Mesendoderm (in vitro differentiated cells): ENCODE measurements around the gene MMP23B.
"Not testable (repeated sequence)": the region's sequence is repeated elsewhere in the genome, so short reads cannot be mapped to it uniquely, and the experiment has no call there.

Experiments used
- DNase-seq: peaks from one replicate; pipeline ENCODE4 v3.0.0; 2013
- H2AK5ac ChIP-seq: 2 replicates; pipeline ENCODE4 v1.6.1; 2013; ENCODE audit warnings: low read length, inconsistent platforms
- H2BK120ac ChIP-seq: 2 replicates; pipeline ENCODE4 v1.6.1; 2013; ENCODE audit warnings: low read depth, mild to moderate bottlenecking, low read length, moderate library complexity, mixed read lengths
- H2BK15ac ChIP-seq: replicated peaks from 2 replicates; pipeline ENCODE4 v1.6.1; 2013; ENCODE audit warnings: low read depth, mild to moderate bottlenecking, moderate library complexity
- H2BK5ac ChIP-seq: 2 replicates; pipeline ENCODE4 v1.6.1; 2013; ENCODE audit warnings: low read length, inconsistent platforms
- H3K18ac ChIP-seq: 2 replicates; pipeline ENCODE4 v1.6.1; 2013; ENCODE audit warnings: mild to moderate bottlenecking, low read length, mixed read lengths
- H3K23ac ChIP-seq: one replicate; pipeline ENCODE4 v1.6.1; 2013; ENCODE audit warnings: low read length
- H3K27ac ChIP-seq: 2 replicates; pipeline ENCODE4 v1.5.1; 2013; ENCODE audit warnings: low read depth, mild to moderate bottlenecking, inconsistent platforms, low read length, moderate library complexity
- H3K27me3 ChIP-seq: 2 replicates; pipeline ENCODE4 v1.6.1; 2013; ENCODE audit warnings: low read length, control low read depth, mild to moderate bottlenecking, inconsistent platforms; ENCODE audit not compliant: insufficient read depth, poor library complexity
- H3K36me3 ChIP-seq: 2 replicates; pipeline ENCODE4 v1.6.1; 2013; ENCODE audit warnings: low read length, inconsistent platforms; ENCODE audit not compliant: control insufficient read depth, insufficient read depth
- H3K4ac ChIP-seq: one replicate; pipeline ENCODE4 v1.6.1; 2013; ENCODE audit warnings: low read depth, mild to moderate bottlenecking, low read length, moderate library complexity
- H3K4me1 ChIP-seq: 2 replicates; pipeline ENCODE4 v1.6.1; 2013; ENCODE audit warnings: low read depth, low read length, inconsistent platforms; ENCODE audit not compliant: control insufficient read depth
- H3K4me2 ChIP-seq: 2 replicates; pipeline ENCODE4 v1.6.1; 2013; ENCODE audit warnings: low read length
- H3K4me3 ChIP-seq: 2 replicates; pipeline ENCODE4 v1.5.1; 2013; ENCODE audit warnings: mild to moderate bottlenecking, low read length
- H3K56ac ChIP-seq: one replicate; pipeline ENCODE4 v1.6.1; 2013; ENCODE audit warnings: low read length
- H3K79me1 ChIP-seq: 2 replicates; pipeline ENCODE4 v1.6.1; 2013; ENCODE audit warnings: low read length, inconsistent platforms
- H3K79me2 ChIP-seq: 2 replicates; pipeline ENCODE4 v1.6.1; 2013; ENCODE audit warnings: mild to moderate bottlenecking, low read length; ENCODE audit not compliant: control insufficient read depth, insufficient read depth
- H3K9ac ChIP-seq: 2 replicates; pipeline ENCODE4 v1.6.1; 2013; ENCODE audit warnings: low read length, inconsistent platforms
- H4K5ac ChIP-seq: one replicate; pipeline ENCODE4 v1.6.1; 2013; ENCODE audit warnings: low read length
- H4K8ac ChIP-seq: one replicate; pipeline ENCODE4 v1.6.1; 2013; ENCODE audit warnings: low read depth, mild to moderate bottlenecking, control low read depth, low read length, moderate library complexity
- WGBS: extraction: QIAGEN DNeasy Blood & Tissue Kit; methylation state at CpG from one replicate; pipeline ENCODE4 v1.1.7; 2013; ENCODE audit warnings: low lambda C conversion rate, missing lambda C conversion rate; ENCODE audit not compliant: insufficient coverage; ENCODE audit errors: extremely low coverage; 5-methylcytosine and 5-hydroxymethylcytosine counted together

The MMP23B gene

GRCh38 chr1:1638528-1638927, 6.6 kb downstream of the MMP23B start:
- H2BK5ac ChIP-seq, H3K56ac ChIP-seq: not testable (repeated sequence)

GRCh38 chr1:1639368-1639767, 7.4 kb downstream of the MMP23B start:
- H3K4ac ChIP-seq, H2BK5ac ChIP-seq, H2BK120ac ChIP-seq, H3K4me2 ChIP-seq, H3K4me1 ChIP-seq, H3K79me1 ChIP-seq, H3K27ac ChIP-seq, DNase-seq, H3K27me3 ChIP-seq, H2BK15ac ChIP-seq, H2AK5ac ChIP-seq, H4K5ac ChIP-seq, H3K9ac ChIP-seq, H3K18ac ChIP-seq, H3K23ac ChIP-seq, H4K8ac ChIP-seq, H3K56ac ChIP-seq, H3K79me2 ChIP-seq, H3K4me3 ChIP-seq, H3K36me3 ChIP-seq: not testable (repeated sequence)
- no CpG with 5 or more reads among the region's 16 CpGs for WGBS

More at GRCh38 chr1:1638528-1638927, 6.6 kb downstream of the MMP23B start:
- not testable (repeated sequence) for H3K79me1 ChIP-seq, H3K36me3 ChIP-seq, H3K4me2 ChIP-seq, H3K4me1 ChIP-seq, H3K27me3 ChIP-seq, H4K8ac ChIP-seq, H3K27ac ChIP-seq, DNase-seq, H3K79me2 ChIP-seq, H3K4ac ChIP-seq, H2BK15ac ChIP-seq, H2BK120ac ChIP-seq, H3K18ac ChIP-seq, H3K4me3 ChIP-seq, H4K5ac ChIP-seq, H3K9ac ChIP-seq, H3K23ac ChIP-seq, H2AK5ac ChIP-seq
- WGBS, result no CpG with 5 or more reads among the region's 13 CpGs

DNA sequence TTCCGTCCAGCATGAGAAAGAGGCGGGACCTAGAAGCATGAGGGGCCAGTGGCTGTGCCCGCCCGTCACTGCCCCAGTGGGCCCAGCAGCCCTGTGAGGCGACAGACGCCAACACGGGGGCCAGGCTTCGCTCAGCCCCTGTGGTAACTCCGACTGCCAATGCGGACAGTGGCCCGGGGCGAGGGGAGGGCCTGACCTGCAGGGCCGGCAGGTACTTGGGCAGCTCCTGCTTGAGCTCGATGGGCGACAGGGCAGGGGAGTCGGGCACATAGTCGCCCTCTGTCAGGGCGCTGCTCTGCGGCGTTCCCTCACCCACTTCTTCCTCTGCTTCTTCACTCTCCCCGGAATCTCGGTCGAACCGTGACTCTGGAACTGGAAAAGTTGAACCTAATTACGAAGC, 8.1 kb downstream of the MMP23B start:
- not testable (repeated sequence) for H3K23ac ChIP-seq, H3K36me3 ChIP-seq, H2BK5ac ChIP-seq, H2BK15ac ChIP-seq, H2AK5ac ChIP-seq, H4K8ac ChIP-seq, H3K79me2 ChIP-seq, DNase-seq, H3K9ac ChIP-seq, H4K5ac ChIP-seq, H3K27me3 ChIP-seq, H3K18ac ChIP-seq, H3K56ac ChIP-seq, H3K4ac ChIP-seq, H2BK120ac ChIP-seq, H3K4me2 ChIP-seq, H3K4me1 ChIP-seq, H3K79me1 ChIP-seq, H3K27ac ChIP-seq, H3K4me3 ChIP-seq
- WGBS, result no CpG with 5 or more reads among the region's 25 CpGs

GRCh38 chr1:1640711-1641461, 8.9 kb downstream of the MMP23B start:
- H2BK120ac ChIP-seq, H3K4me1 ChIP-seq, H3K27ac ChIP-seq, H3K18ac ChIP-seq, H4K5ac ChIP-seq, H4K8ac ChIP-seq, H3K79me2 ChIP-seq, H2AK5ac ChIP-seq, H3K4me3 ChIP-seq, H3K56ac ChIP-seq, H3K27me3 ChIP-seq, H3K4me2 ChIP-seq, H3K4ac ChIP-seq, H2BK15ac ChIP-seq, H3K23ac ChIP-seq, H3K36me3 ChIP-seq, H3K9ac ChIP-seq, H3K79me1 ChIP-seq, H2BK5ac ChIP-seq, DNase-seq: not testable (repeated sequence)
- no CpG with 5 or more reads among the region's 38 CpGs for WGBS

DNA sequence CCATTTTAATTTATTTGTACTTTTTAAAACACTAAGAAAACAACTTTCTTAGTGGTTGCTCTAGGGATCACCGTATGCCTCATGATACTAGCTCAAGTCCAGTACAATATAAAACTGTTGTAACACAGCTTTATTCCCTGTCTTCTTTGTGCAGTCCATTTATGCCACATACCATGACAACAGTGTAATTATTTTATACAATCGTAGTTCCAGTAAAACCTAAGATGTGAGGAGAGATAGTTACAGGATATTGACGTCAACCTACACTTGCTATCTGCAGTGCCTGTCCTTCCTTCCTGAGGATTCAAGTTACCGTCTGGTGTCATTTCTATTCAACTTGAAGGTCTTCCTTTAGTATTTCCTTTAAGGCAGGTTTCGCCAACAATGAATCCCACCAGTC, 14.4 kb downstream of the MMP23B start:
- H2BK5ac ChIP-seq, H2BK120ac ChIP-seq, H4K5ac ChIP-seq: not testable (repeated sequence)

More for the DNA sequence above, 14.4 kb downstream of the MMP23B start:
- H3K23ac ChIP-seq, H2BK15ac ChIP-seq, H3K4me1 ChIP-seq, H3K79me2 ChIP-seq, H3K27ac ChIP-seq, H4K8ac ChIP-seq, H3K4me2 ChIP-seq, H3K4ac ChIP-seq, H3K56ac ChIP-seq, H3K27me3 ChIP-seq, H3K36me3 ChIP-seq, H2AK5ac ChIP-seq, H3K9ac ChIP-seq, DNase-seq, H3K79me1 ChIP-seq, H3K4me3 ChIP-seq, H3K18ac ChIP-seq: not testable (repeated sequence)
- WGBS, result no CpG with 5 or more reads among the region's 5 CpGs
